Measurements from ENCODE around the gene VDR.
"Not testable (repeated sequence)": the region's sequence is repeated elsewhere in the genome, so short reads cannot be mapped to it uniquely, and the experiment has no call there.

The VDR gene

DNA sequence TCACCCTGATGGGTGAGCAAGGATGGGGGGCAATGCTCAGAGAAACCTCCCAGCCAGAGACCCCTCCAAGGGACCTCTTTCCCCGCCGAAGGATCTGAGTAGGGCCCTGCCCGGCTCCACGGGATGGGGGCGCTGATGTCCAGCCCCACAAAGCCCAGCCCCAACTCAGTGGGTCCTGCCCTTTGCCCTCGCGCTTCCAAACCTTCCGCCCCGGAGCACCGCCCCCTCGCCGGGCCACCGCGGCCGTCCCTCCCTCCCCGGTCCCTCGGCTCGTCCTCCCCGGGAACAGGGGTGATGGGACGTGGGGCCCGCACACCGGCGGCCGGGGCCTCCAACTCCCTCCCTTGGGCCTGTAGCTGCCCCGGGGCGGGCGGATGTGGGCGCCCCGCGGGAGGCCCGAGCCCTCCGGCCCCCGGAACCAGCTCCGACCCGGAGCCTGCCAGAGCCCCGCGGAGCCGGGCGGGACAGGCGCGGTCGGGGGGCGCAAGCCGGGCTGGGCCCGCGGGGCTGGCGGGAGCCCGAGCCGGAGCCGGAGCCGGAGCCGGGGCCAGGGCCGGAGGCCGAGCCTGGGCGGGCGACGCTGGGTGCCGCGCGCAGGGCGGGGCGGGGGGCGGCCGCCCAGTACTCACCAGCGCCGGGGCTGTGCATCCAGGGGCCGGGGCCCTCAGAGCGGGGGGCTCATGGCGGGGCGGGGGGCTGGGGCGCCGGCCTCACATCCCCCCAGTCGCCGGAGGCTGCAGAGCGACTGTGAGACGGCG lies 85.5 kb downstream of the VDR start:
- intact Hi-C loops (cut with DNase I): no loop called here
- peak in 9 of 10 donors; percentile 46 to 93 (median 58) for DNase-seq

DNA sequence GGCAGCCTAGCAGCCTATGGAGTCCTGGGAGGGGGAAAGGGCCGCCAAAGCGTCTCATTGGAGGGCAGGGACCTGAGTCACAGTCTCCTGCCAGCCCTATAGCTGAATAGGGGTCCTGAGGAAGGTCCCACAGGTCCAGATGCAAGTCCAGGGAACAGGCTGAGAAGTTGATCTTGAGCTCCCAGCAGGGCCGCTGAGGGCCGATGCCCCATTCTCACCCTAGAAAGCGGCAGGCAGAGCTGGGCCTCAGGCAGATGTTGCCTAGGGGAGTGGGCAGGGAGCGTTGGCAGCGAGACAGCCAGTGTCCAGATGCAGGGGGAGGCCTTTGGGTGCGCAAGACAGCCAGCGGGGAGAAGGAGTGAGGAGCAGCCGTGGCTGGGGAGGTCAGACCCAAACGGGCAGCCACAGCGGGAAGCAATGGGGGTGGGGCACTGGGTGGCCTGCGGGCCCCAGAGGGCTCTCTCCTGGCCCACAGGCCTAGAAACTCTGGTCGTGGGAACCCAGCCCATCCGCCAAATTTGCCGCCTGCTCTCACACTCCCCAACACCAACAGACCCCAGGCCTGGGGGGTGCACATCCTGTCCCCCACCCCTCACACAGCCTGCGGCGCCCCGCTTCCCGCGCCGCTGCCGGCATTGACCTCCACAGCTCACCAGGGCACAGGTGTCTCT lies 86.2 kb downstream of the VDR start:
- intact Hi-C loops (cut with DNase I): no loop called here
- DNase-seq: peak in 3 of 10 donors; percentile 38 to 88 (median 80)

DNA sequence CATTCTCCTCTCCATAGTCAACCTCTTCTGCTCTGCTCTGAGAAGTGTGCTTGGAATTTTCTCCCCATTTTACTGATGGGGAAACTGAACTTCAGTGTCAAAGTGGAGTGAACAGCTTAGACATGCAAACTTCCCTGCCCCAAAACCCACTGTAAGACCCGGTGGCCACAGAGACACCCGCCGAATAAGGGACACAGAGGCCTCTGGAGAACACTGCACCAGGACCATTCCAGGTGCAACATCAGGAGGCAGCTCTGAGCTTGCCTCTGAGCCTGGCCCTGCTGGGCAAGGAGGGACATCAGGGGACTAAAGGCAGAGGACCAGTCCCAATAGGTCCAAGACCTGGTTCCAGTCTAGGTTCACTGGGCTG lies 86.8 kb downstream of the VDR start:
- DNase-seq: no peak
- intact Hi-C loops (cut with DNase I): no loop called here

DNA sequence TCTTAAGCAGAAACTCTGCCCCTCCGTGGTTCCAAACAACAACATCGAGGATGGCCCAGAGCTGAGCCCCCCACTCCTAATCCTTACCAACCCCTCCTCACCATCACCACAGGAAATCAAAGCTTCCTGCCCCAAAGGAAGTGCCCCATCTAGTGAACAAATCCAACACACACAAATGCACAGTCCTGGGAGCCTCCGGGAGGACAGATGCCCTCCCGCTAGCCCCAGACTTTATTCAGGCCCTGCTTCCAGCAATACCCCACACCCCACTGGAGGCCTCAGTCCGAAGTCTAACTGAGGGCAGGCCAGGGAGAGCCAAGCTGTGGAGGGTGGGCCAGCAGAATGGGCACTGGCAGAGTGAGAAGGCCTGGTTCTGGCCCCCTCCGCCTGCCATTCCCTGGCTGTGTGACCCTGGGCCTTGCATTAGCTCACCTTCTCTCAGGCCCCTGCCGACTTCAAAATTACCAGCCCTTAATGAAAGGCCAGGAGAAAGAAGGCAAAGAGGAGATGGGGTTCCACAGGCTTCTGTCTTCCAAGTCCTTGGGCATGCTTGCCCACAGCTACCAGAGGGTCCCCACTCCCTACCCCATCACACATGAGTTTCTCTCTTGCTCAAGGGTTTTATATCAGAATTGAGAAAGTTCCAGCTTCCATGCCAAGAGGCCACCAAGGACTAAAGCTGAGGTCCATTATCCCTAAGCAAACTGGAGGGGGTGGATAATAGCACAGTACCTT lies 87.4 kb downstream of the VDR start:
- peak in 1 of 10 donors; percentile 67 for DNase-seq
- intact Hi-C loops (cut with DNase I): no loop called here

GRCh38 chr12:47816403-47817271 lies 88.2 kb downstream of the VDR start:
- intact Hi-C loops (cut with DNase I): no loop called here
- peak in 1 of 10 donors; percentile 67 for DNase-seq

DNA sequence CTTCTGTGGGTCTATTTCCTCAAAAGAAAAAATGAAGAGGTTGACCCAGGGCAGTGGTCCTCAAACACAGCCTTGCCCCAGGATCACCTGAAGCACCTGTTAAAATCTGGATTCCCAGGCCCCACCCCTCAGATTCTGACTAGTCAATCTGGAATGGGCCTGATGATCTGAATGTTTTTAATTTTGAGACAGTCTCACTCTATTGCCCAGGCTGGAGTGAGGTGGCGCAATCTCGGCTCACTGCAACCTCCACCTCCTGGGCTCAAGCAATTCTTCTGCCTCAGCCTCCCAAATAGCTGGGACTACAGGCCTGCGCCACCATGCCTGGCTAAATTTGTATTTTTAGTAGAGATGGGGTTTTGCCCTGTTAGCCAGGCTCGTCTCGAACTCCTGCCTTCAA lies 89.3 kb downstream of the VDR start:
- intact Hi-C loops (cut with DNase I); DNase-seq: not testable (repeated sequence)

DNA sequence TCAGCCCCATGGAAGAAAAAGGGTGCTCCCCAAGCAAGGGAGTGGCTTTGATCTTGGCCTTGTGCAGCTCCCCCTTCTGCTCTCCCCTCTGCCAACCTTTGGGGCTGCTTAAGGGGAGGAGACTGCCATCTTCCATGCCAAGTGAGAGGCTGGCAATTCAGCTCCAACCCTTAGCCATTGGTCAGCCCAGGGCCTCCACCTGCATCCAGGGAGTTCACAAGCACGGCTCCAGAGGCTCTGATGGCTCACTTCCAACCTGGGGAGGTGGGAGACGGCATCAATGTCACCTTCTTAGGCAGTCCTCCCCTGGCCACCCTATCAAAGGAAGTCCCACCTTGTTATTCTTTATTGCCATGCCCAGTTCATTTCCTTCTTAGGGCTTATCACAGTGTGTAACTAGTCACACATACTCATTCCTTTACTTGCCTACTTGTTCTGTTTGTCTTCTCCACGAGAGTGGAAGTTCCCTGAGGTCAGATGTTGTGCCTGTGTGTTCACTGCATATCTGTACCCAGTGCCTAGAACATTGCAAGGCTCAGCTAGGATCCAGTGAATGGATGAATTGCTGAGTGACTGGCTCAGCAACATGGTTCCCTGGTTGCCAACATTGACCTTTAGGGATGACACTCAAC lies 90.1 kb downstream of the VDR start:
- peak in 2 of 10 donors; percentile 52 to 57 for DNase-seq
- intact Hi-C loops (cut with DNase I): no loop called here

- intact Hi-C loops (cut with DNase I): no loop called here
- peak in 2 of 10 donors; percentile 66 to 72 for DNase-seq
Observed at GRCh38 chr12:47813511-47814196, 91.1 kb downstream of the VDR start.

DNA sequence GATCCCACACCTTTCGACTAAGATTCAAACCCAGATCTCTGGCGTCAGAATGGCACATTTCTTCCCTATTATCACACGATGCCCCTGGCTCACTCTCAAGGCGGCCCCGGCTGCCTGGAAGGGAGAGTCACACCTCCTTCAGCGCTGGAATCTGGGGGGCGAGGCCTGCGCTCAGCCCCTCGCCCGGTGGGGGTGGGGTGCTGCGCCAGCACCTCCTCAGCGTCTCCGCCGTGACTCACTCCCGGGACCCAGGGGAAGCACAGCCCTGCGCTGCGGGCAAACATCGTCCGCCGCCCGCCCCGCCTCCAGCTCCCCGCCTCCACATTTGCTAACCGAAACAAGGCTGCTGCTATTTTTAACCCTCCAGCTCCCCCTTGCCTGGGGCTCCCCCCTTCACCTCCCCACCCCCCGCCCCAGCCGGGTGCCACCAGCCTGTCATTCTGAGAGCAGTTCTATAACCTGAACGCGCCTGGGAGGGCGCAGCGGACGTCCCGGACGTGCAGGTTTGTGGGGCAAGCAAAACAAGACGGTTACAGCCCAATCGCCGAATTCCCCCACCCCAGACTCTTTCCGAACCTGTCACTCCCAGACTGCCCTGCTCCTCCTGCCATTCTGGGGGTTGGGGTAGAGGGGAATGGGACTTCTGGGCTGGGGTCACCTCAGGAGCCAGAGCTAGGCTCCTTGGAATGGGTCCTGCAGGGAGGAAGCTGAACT lies 91.8 kb downstream of the VDR start:
- intact Hi-C loops (cut with DNase I): no loop called here
- peak; percentile 48 to 94 (median 69) for DNase-seq

- intact Hi-C loops (cut with DNase I): no loop called here
- peak in 3 of 10 donors; percentile 61 to 85 (median 63) for DNase-seq
Observed at GRCh38 chr12:47811581-47812484, 93.0 kb downstream of the VDR start.

- peak in 2 of 10 donors; percentile 32 to 48 for DNase-seq
- intact Hi-C loops (cut with DNase I): no loop called here
Observed at GRCh38 chr12:47811072-47811396, 93.8 kb downstream of the VDR start.

DNA sequence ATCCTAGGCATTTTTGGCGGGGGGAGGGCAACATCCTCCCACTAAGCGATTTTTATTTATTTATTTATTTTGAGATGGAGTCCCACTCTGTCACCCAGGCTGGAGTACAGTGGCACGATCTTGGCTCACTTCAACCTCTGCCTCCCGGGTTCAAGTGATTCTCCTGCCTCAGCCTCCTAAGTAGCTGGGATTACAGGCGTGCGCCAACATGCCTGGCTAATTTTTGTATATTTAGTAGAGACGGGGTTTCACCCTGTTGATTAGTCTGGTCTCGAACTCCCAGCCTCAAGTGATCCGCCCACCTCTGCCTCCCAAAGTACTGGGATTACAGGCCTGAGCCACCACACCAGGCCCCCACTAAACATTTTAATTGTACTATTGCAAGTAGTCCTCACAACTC lies 95.3 kb downstream of the VDR start:
- intact Hi-C loops (cut with DNase I): not testable (repeated sequence)
- DNase-seq: peak in 3 of 10 donors; percentile 5 to 18 (median 18)

DNA sequence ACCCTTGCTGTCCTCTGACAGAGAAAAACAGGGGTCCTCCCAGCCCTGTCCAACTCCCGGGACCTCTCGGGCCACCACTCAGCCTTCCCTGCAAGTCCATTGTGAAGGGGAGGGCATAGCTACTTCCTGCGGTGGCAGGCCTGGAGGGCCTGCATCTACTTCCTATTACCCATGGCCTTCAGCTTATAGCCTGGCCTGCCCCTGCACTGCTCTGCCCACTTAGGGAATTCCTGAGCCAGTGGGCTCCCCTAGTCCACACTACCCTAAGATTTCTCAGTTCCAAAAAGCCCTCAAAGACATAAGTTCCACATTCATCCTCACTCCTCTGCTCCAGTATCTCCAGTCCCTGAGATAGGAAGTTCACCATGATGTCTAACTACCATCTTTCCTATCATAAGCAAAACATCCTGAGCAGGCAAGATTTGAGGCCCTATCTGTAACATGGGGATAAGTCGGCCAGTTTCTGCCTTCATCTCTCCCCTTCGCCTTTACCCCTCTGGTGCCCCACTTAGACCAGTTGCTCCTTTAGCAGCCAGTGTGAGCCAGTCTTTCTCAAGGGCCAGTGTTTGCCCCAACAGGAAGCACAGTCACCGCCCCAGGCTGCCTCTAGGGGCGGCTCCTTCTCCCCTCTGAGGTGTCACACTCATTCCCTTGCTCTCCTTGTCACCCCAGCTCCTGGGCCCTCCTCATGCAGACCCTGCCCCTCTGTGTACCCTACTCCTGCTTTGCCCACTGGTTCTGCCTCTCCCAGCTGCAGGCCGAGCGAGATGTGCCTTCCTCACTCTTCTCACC lies 96.0 kb downstream of the VDR start:
- intact Hi-C loops (cut with DNase I): no loop called here
- peak in 4 of 10 donors; percentile 6 to 66 (median 32) for DNase-seq

DNA sequence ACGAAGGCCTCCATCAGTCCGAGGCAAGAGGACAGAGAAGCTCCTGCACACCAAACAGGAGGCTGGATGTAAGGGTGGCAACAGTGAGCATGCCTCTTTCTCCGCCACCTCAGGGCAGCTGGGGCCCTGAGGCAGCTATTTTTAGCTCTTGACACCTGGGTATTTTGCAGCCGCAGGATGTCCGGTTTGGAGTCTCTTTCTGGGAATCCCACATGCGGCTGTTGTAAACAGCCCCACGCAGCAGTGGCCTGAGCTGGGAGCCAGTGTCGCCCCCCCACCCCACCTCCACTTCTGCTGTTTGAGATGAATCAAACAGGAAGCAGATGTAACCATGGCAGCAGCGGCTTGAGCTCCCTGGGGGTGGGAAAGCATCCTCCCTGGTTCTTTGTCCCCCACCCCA lies 96.7 kb downstream of the VDR start:
- intact Hi-C loops (cut with DNase I): no loop called here
- peak in 6 of 10 donors; percentile 35 to 88 (median 71) for DNase-seq

DNA sequence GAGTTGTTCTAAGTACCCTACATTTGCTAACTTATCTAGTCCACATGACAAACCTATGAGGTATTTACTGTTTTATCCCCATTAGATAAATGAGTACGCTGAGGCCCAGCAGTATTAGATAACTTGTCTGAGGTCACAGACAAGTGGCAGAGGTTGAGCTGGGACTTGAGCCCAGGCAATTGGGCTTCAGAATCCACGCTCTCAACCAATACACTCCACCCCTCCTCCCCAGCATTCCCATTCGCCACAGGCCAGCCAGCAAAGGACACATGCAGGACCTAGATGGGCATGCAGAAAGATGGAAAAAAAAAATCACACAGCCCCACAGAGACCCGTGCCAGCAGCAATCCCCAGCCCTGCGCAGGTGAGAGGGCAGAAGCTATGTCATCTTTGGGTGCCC lies 97.5 kb downstream of the VDR start:
- DNase-seq: peak in 4 of 10 donors; percentile 15 to 39 (median 28)
- intact Hi-C loops (cut with DNase I): no loop called here

GRCh38 chr12:47805417-47805816 lies 99.4 kb downstream of the VDR start:
- intact Hi-C loops (cut with DNase I): no loop called here
- DNase-seq: peak in 2 of 10 donors; percentile 18 to 39

- intact Hi-C loops (cut with DNase I): no loop called here
- DNase-seq: no peak
Observed at GRCh38 chr12:47804171-47804570, 100.6 kb downstream of the VDR start.

Data from posterior cingulate gyrus (tissue), 11 donors.